HEK293T (cell line): ENCODE measurements around the gene ANKFY1.

Experiments
- ARNT ChIP-seq: fragments of 450-650 bp; IDR thresholded peaks from 2 replicates; pipeline ENCODE4 v1.6.1; 2017; ENCODE audit warnings: mild to moderate bottlenecking
- ELF4 ChIP-seq: fragments of 450-650 bp; IDR thresholded peaks from 2 replicates; pipeline ENCODE4 v1.6.1; 2017; ENCODE audit warnings: antibody characterized with exemption
- FOXK2 ChIP-seq: fragments of 450-650 bp; IDR thresholded peaks from 2 replicates; pipeline ENCODE4 v1.6.1; 2016; ENCODE audit warnings: mild to moderate bottlenecking
- FOXM1 ChIP-seq: fragments of 450-650 bp; IDR thresholded peaks from 2 replicates; pipeline ENCODE4 v1.6.1; 2017; ENCODE audit warnings: mild to moderate bottlenecking, borderline replicate concordance
- SUZ12 ChIP-seq: fragments of 450-650 bp; IDR thresholded peaks from 2 replicates; pipeline ENCODE4 v1.6.1; 2016; ENCODE audit warnings: mild to moderate bottlenecking
- TARDBP ChIP-seq: fragments of 450-650 bp; IDR thresholded peaks from 2 replicates; pipeline ENCODE4 v1.6.1; 2016

- TF ChIP-seq SUZ12 (no peak), ELF4 (no peak), FOXK2 (no peak), ARNT (no peak), TARDBP (no peak), FOXM1 (no peak)
Measured at GRCh38 chr17:4159761-4160160, 104.0 kb downstream of the ANKFY1 start.
